Measurements from ENCODE around the gene HOMER1.

DNA sequence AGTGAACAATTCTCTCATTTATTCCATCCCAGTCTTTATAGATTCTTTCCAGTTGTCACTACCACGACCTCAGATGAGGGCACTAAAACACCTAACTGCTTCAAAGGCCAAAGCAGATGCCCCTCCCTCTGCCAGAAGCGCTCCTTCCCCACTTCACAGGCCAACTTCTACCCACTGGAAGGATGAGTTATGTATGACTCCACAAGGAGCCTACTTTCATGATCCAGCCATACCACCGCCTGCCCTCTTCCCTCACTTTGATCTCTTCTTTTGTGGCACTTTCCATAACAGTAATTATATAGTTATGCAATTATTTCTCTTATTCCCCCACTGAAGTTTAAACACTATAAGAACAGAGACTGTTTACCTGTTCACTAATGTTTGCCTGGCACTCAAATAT is 93.7 kb downstream of the HOMER1 start:
- TF ChIP-seq POLR2AphosphoS5 (IDR thresholded peaks at IDR 0.05; ENCODE audit: borderline replicate concordance, low read depth, low read length): no peak
- no peak for TF ChIP-seq EZH2 (IDR thresholded peaks at IDR 0.05)
- TF ChIP-seq FOXP2 (optimal IDR thresholded peaks at IDR 0.05; ENCODE audit: control extremely low read depth, extremely low read length, insufficient read depth): no peak
